ENCODE data around the gene CPHXL. TPM values are rescaled to one million over a fixed set of nuclear protein-coding genes. Genes with fewer than 3 reads are reported as not detected.
A peak's percentile ranks its signal among the peaks of the same experiment; 100 is the strongest.

The CPHXL gene
- total and polyA plus RNA-seq, 9 of the 15 experiments (the other 6 are each of a cell fraction or from before 2014, with no cell fraction given) = not detected

GRCh38 chr16:75702242-75702641 lies 24.0 kb downstream of the CPHXL start (continued):
- TF ChIP-seq, protein P1, sequence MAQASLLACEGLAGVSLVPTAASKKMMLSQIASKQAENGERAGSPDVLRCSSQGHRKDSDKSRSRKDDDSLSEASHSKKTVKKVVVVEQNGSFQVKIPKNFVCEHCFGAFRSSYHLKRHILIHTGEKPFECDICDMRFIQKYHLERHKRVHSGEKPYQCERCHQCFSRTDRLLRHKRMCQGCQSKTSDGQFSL (CRISPR knock-in tag; IDR thresholded peaks at IDR 0.05) = no peak
- TF ChIP-seq, protein P1 (tag; IDR thresholded peaks at IDR 0.05) = no peak
- TF ChIP-seq TCF3 (CRISPR knock-in tag; IDR thresholded peaks at IDR 0.05) (peak; percentile 86), ZNF311 (CRISPR knock-in tag; IDR thresholded peaks at IDR 0.05) (no peak), TAL1 (IDR thresholded peaks at IDR 0.05) (peak; percentile 83), BACH1 (tag; IDR thresholded peaks at IDR 0.05) (no peak), DPF2 (IDR thresholded peaks at IDR 0.05) (peak; percentile 90), MTA2 (IDR thresholded peaks at IDR 0.05; ENCODE audit: low read depth) (peak; percentile 75), RCOR1 (IDR thresholded peaks at IDR 0.05; ENCODE audit: borderline replicate concordance in 1 of 2, low read depth in 2 of 2, low read length in 2 of 2) (peak; percentile 48 to 83; a peak in 3 of 4 replicates), ZNF707 (CRISPR knock-in tag; conservative IDR thresholded peaks at IDR 0.05) (no peak), RAD51 (IDR thresholded peaks at IDR 0.05; ENCODE audit: borderline replicate concordance, low read depth) (peak; percentile 61; the same call in 1 of the 2 replicates), ATF7 (IDR thresholded peaks at IDR 0.05) (no peak), PHTF2 (CRISPR knock-in tag; IDR thresholded peaks at IDR 0.05) (no peak), JUND (IDR thresholded peaks at IDR 0.05; ENCODE audit: borderline replicate concordance, low read depth, low read length) (peak; percentile 77), JUND (tag; IDR thresholded peaks at IDR 0.05; ENCODE audit: borderline replicate concordance, low read depth, low read length) (peak; percentile 56; the same call in 1 of the 3 replicates), FOXK2 (conservative IDR thresholded peaks at IDR 0.05 in 1 of 2, IDR thresholded peaks at IDR 0.05 in 1 of 2; ENCODE audit: low read depth in 2 of 2) (peak in 1 of 2 experiments; percentile 26; a peak in 1 of 4 replicates), CREM (IDR thresholded peaks at IDR 0.05; ENCODE audit: low read depth) (peak; percentile 57), POLR2AphosphoS5 (IDR thresholded peaks at IDR 0.05; ENCODE audit: control insufficient read depth, insufficient read depth, low read depth, low read length) (peak; percentile 53; the same call in 1 of the 2 replicates), HLTF (IDR thresholded peaks at IDR 0.05) (no peak), ZNF668 (CRISPR knock-in tag; IDR thresholded peaks at IDR 0.05) (no peak), MTF1 (CRISPR knock-in tag; IDR thresholded peaks at IDR 0.05; ENCODE audit: borderline replicate concordance) (no peak), FOXJ3 (CRISPR knock-in tag; IDR thresholded peaks at IDR 0.05) (no peak), CBFA2T2 (conservative IDR thresholded peaks at IDR 0.05) (peak; percentile 80)
- TF ChIP-seq, protein P2, sequence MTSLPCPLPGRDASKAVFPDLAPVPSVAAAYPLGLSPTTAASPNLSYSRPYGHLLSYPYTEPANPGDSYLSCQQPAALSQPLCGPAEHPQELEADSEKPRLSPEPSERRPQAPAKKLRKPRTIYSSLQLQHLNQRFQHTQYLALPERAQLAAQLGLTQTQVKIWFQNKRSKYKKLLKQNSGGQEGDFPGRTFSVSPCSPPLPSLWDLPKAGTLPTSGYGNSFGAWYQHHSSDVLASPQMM (CRISPR knock-in tag; IDR thresholded peaks at IDR 0.05) = no peak
- TF ChIP-seq, protein P3, sequence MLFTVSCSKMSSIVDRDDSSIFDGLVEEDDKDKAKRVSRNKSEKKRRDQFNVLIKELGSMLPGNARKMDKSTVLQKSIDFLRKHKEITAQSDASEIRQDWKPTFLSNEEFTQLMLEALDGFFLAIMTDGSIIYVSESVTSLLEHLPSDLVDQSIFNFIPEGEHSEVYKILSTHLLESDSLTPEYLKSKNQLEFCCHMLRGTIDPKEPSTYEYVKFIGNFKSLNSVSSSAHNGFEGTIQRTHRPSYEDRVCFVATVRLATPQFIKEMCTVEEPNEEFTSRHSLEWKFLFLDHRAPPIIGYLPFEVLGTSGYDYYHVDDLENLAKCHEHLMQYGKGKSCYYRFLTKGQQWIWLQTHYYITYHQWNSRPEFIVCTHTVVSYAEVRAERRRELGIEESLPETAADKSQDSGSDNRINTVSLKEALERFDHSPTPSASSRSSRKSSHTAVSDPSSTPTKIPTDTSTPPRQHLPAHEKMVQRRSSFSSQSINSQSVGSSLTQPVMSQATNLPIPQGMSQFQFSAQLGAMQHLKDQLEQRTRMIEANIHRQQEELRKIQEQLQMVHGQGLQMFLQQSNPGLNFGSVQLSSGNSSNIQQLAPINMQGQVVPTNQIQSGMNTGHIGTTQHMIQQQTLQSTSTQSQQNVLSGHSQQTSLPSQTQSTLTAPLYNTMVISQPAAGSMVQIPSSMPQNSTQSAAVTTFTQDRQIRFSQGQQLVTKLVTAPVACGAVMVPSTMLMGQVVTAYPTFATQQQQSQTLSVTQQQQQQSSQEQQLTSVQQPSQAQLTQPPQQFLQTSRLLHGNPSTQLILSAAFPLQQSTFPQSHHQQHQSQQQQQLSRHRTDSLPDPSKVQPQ (CRISPR knock-in tag; IDR thresholded peaks at IDR 0.05; ENCODE audit: borderline replicate concordance) = no peak
- TF ChIP-seq, protein P4, sequence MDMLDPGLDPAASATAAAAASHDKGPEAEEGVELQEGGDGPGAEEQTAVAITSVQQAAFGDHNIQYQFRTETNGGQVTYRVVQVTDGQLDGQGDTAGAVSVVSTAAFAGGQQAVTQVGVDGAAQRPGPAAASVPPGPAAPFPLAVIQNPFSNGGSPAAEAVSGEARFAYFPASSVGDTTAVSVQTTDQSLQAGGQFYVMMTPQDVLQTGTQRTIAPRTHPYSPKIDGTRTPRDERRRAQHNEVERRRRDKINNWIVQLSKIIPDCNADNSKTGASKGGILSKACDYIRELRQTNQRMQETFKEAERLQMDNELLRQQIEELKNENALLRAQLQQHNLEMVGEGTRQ (CRISPR knock-in tag; IDR thresholded peaks at IDR 0.05) = peak; percentile 44; the same call in 1 of the 2 replicates

Measured in K562 (cell line).